Measurements from ENCODE around the gene PRKCZ. TPM values are rescaled to one million over a fixed set of nuclear protein-coding genes. Genes with fewer than 3 reads are reported as not detected.

PRKCZ gene
- polyA plus RNA-seq, 1 of the 3 experiments (the other 2 are of a cell fraction) = 24.2 TPM

- Histone ChIP-seq H3K4me1 (ENCODE audit: control insufficient read depth in 1 of 2, insufficient read depth in 2 of 2, low read depth in 1 of 2, low read length in 1 of 2) (no peaks in the 10 kb centered on the region; a peak in 1 of 4 replicates), H3K27ac (ENCODE audit: low read depth in 2 of 2, low read length in 1 of 2) (no peak overlapping the region), H3K9me2 (no peaks in the 10 kb centered on the region), H2AFZ (ENCODE audit: low read depth) (no peak overlapping the region), H3K4me3 (ENCODE audit: low read depth in 2 of 2, low read length in 1 of 2) (no peak overlapping the region), H3K36me3 (replicated peaks in 1 of 2; ENCODE audit: control insufficient read depth in 1 of 2, insufficient read depth in 2 of 2, low read length in 1 of 2) (peaks cover 0 to 3% of the 10 kb centered on the region in 2 experiments), H3K9me3 (no peaks in the 10 kb centered on the region), H3K27me3 (ENCODE audit: insufficient read depth) (no peaks in the 10 kb centered on the region), H3K79me2 (ENCODE audit: insufficient read depth) (no peaks in the 10 kb centered on the region), H3F3A (replicated peaks; ENCODE audit: insufficient read depth) (no peaks in the 10 kb centered on the region), H4K20me1 (ENCODE audit: insufficient read depth) (no peaks in the 10 kb centered on the region), H3K9ac (no peak overlapping the region), H3K4me2 (no peak overlapping the region)
- ChIA-PET POLR2A (no interaction called here), CTCF (interaction anchor here (1.3 to 1.4 kb wide), 2 partner anchors 28 to 59 kb away, joined by 3 to 7 read pairs; no protein-coding TSS in a partner anchor)
- DNase-seq = no peak
- WGBS (ENCODE audit: low lambda C conversion rate) = 87% methylated on average over 10 of the region's 13 CpGs
- TF ChIP-seq ELF1 (IDR thresholded peaks at IDR 0.05) (no peak), GATA2 (CRISPR knock-in tag; IDR thresholded peaks at IDR 0.05) (no peak), REST (IDR thresholded peaks at IDR 0.05; ENCODE audit: low read depth, low read length) (no peak), FOSL2 (IDR thresholded peaks at IDR 0.05; ENCODE audit: borderline replicate concordance, low read depth) (no peak), POLR2AphosphoS5 (IDR thresholded peaks at IDR 0.05; ENCODE audit: low read depth, low read length) (no peak), TAF1 (IDR thresholded peaks at IDR 0.05; ENCODE audit: borderline replicate concordance, low read depth, low read length) (no peak), RFX5 (IDR thresholded peaks at IDR 0.05; ENCODE audit: low read length) (no peak), MXI1 (IDR thresholded peaks at IDR 0.05; ENCODE audit: low read depth, low read length) (no peak)
Measured at GRCh38 chr1:2168090-2168489, 117.9 kb downstream of the PRKCZ start.

GRCh38 chr1:2168535-2168934, 118.3 kb downstream of the PRKCZ start:
- ChIA-PET POLR2A (no interaction called here), CTCF (interaction anchor here (1.3 kb wide), 1 partner anchor 29 kb away, joined by 7 read pairs; no protein-coding TSS in a partner anchor)
- no peaks in the 10 kb centered on the region for H3K27me3 ChIP-seq (ENCODE audit: insufficient read depth)
- DNase-seq = no peak
- peaks cover 0 to 3% of the 10 kb centered on the region in 2 experiments for H3K36me3 ChIP-seq (replicated peaks in 1 of 2; ENCODE audit: control insufficient read depth in 1 of 2, insufficient read depth in 2 of 2, low read length in 1 of 2)
- H2AFZ ChIP-seq (ENCODE audit: low read depth) = no peak overlapping the region
- H4K20me1 ChIP-seq (ENCODE audit: insufficient read depth) = no peaks in the 10 kb centered on the region
- no peaks in the 10 kb centered on the region; a peak in 1 of 4 replicates for H3K4me1 ChIP-seq (ENCODE audit: control insufficient read depth in 1 of 2, insufficient read depth in 2 of 2, low read depth in 1 of 2, low read length in 1 of 2)
- no peaks in the 10 kb centered on the region for H3K9me2 ChIP-seq
- H3K79me2 ChIP-seq (ENCODE audit: insufficient read depth) = no peaks in the 10 kb centered on the region
- H3K4me2 ChIP-seq = no peak overlapping the region
- no peak overlapping the region for H3K9ac ChIP-seq
- no peak overlapping the region for H3K4me3 ChIP-seq (ENCODE audit: low read depth in 2 of 2, low read length in 1 of 2)
- H3F3A ChIP-seq (replicated peaks; ENCODE audit: insufficient read depth) = no peaks in the 10 kb centered on the region
- H3K9me3 ChIP-seq = no peaks in the 10 kb centered on the region
- no peak overlapping the region for H3K27ac ChIP-seq (ENCODE audit: low read depth in 2 of 2, low read length in 1 of 2)
- WGBS (ENCODE audit: low lambda C conversion rate) = 93% methylated on average over 12 of the region's 12 CpGs
- TF ChIP-seq USF1 (IDR thresholded peaks at IDR 0.05; ENCODE audit: borderline replicate concordance, low read depth) = no peak
- no peak for TF ChIP-seq GABPA (IDR thresholded peaks at IDR 0.05; ENCODE audit: low read depth)
- no peak for TF ChIP-seq RFX5 (IDR thresholded peaks at IDR 0.05; ENCODE audit: low read length)
- no peak for TF ChIP-seq TCF12 (IDR thresholded peaks at IDR 0.05)
- TF ChIP-seq TAF1 (IDR thresholded peaks at IDR 0.05; ENCODE audit: borderline replicate concordance, low read depth, low read length) = no peak
- TF ChIP-seq FOXJ3 (CRISPR knock-in tag; IDR thresholded peaks at IDR 0.05) = no peak
- no peak for TF ChIP-seq USF2 (IDR thresholded peaks at IDR 0.05; ENCODE audit: borderline replicate concordance, low read depth, low read length)
- no peak for TF ChIP-seq CTCF (IDR thresholded peaks at IDR 0.05)
- TF ChIP-seq MXI1 (IDR thresholded peaks at IDR 0.05; ENCODE audit: low read depth, low read length) = no peak
- TF ChIP-seq SMC3 (IDR thresholded peaks at IDR 0.05; ENCODE audit: low read depth, low read length) = no peak
- no peak for TF ChIP-seq CHD2 (IDR thresholded peaks at IDR 0.05; ENCODE audit: low read length, partially characterized antibody)
- no peak for TF ChIP-seq EZH2phosphoT487 (IDR thresholded peaks at IDR 0.05; ENCODE audit: borderline replicate concordance, low read depth)
- TF ChIP-seq PBX3 (IDR thresholded peaks at IDR 0.05) = no peak
- no peak for TF ChIP-seq FOXM1 (IDR thresholded peaks at IDR 0.05; ENCODE audit: low read depth)
- no peak for TF ChIP-seq POLR2AphosphoS5 (IDR thresholded peaks at IDR 0.05; ENCODE audit: low read depth, low read length)
- no peak for TF ChIP-seq MAX (IDR thresholded peaks at IDR 0.05; ENCODE audit: low read depth)

Measured in SK-N-SH (cell line).